Stimulated activated CD4-positive, alpha-beta T cell treated with anti-CD3 and anti-CD28 coated beads, Interleukin-1b, Interleukin-23, amount 100 ng/mL, for 48 hours (primary cell): Measurements from ENCODE around the gene IL10.
"Not testable (repeated sequence)": the region's sequence is repeated elsewhere in the genome, so short reads cannot be mapped to it uniquely, and the experiment has no call there.

Experiments
- DNase-seq: peaks from one replicate; pipeline ENCODE4 v3.0.0-alpha.2; 2020

IL10 gene

GRCh38 chr1:206762741-206763364 lies 9.4 kb downstream of the IL10 start:
- not testable (repeated sequence) for DNase-seq

- no peak for DNase-seq
These were observed 11.0 kb downstream of the IL10 start for GRCh38 chr1:206761159-206761768.

GRCh38 chr1:206760590-206760989 lies 11.7 kb downstream of the IL10 start:
- DNase-seq = no peak

GRCh38 chr1:206757524-206758266 lies 14.6 kb downstream of the IL10 start:
- peak; percentile 47 for DNase-seq

GRCh38 chr1:206754011-206754410 lies 18.3 kb downstream of the IL10 start:
- DNase-seq = no peak

GRCh38 chr1:206753141-206753540 lies 19.2 kb downstream of the IL10 start:
- no peak for DNase-seq

DNA sequence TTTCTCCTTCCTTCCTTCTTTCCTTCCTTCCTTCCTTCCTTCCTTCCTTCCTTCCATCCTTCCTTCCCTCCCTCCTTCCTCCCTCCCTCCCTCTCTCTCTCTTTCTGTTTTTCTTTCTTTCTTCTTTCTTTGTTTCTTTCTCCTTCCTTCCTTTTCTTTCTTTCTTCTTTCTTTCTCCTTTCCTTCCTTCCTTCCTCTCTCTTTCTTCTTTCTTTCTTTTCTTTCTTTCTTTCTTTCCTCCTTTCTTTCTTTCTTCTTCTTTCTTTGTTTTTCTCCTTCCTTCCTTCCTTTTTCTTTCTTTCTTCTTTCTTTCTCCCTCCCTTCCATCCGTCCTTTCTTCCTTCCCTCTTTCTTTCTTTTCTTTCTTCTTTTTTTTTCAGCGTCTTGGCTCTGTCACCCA lies 19.8 kb downstream of the IL10 start:
- no peak for DNase-seq

DNA sequence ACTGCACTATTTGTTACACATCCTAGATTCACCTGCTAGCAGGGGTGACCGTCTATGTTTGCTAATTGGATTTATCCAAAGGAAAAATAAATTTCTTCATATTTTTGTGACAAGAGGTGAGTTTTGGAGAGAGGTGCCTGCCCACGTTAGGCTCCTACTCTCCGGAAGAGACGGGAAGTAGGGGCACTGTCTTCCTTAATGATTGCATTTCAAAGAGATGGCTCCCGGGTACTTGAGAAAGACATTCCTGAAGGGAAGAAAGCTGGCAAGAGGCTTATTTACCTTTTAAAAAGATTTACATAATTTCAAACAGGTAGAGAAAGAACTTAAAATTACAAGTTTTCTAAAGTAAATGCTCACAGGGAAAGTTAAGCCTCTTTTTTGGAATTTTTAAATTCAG lies 20.4 kb downstream of the IL10 start:
- DNase-seq = no peak

DNA sequence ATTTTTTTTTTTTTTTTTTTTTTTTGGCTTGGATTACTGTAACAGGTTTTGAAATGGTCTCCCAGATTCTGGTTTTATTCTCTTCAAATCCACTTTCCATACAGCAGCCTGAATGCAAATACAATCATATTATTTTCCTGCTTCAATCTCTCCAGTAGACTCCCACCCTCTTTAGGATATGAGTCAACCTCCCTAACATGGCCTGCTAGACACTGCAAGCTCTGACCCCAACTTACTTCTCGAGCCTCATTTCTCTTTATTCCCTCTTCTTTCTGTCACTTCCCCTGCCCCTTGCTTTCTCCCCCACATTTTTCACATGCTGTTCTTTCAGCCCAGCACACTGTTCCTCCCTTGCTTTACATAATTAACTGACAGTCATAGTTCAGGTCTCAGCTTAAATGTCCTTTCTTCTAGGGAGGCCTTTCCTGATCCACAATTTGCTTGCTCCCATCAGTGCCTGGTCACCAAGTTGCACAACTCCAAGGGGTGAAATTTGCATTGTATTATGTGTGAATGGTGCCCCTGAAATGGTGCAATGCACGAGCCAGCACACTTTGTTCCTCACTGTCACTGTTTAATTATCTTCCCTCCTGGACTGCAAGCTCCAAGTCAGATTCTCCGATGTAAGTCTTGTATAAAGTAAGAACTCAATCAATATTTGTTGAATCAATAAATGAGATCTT lies 23.8 kb downstream of the IL10 start:
- no peak for DNase-seq

DNA sequence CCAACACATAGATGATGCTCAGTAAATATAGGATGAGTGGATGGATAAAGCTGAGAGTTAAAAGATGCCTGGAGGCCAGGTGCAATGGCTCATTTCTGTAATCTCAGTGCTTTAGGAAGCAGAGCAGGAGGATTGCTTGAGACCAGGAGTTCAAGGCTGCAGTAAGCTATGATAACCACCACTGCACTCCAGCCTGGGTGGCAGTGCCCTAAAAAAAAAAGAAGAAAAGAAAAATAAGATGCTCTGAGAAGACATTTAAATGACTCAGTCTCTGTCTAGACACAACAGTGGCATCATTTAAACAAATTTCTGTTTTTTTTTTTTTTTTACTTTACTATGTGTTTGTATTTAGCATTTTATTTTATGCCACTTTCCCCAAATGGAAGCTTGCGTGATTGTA lies 27.0 kb downstream of the IL10 start:
- no peak for DNase-seq

- DNase-seq = no peak
These were observed 27.6 kb downstream of the IL10 start for GRCh38 chr1:206744683-206745082.

DNA sequence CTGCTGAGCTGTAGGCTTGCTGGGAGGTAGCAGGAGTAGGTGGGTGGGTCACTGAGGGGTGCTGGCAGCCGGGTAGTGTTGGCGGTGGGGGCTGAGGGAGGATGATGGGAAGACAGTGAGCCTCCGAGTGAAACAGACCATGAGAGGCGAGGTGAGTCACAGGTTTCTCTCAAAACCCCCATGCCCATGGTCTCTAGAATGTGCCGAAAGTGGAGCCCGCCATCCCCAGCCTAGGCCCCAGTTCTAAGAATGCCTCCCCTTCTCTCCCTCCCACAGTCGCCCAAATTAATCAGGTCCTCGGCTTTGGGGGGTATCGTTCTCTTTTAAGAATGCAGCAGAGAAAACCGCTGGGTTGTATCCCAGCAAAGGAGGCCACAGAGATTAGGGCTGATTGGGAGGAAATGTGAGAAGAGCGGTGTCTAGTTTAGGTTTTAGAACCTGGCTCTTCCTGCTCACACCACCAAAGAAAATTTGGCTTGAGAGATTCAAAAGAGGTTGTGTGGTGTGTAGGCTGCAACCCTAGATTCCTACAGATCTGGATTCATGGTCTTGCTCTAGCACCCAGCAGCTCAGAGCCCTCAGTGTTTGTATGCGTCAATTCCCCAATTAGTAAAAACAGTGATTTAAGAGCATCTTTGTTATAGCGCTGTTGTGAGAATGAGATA lies 29.4 kb downstream of the IL10 start:
- DNase-seq = no peak

GRCh38 chr1:206741142-206741701 lies 31.1 kb downstream of the IL10 start:
- DNase-seq = no peak

DNA sequence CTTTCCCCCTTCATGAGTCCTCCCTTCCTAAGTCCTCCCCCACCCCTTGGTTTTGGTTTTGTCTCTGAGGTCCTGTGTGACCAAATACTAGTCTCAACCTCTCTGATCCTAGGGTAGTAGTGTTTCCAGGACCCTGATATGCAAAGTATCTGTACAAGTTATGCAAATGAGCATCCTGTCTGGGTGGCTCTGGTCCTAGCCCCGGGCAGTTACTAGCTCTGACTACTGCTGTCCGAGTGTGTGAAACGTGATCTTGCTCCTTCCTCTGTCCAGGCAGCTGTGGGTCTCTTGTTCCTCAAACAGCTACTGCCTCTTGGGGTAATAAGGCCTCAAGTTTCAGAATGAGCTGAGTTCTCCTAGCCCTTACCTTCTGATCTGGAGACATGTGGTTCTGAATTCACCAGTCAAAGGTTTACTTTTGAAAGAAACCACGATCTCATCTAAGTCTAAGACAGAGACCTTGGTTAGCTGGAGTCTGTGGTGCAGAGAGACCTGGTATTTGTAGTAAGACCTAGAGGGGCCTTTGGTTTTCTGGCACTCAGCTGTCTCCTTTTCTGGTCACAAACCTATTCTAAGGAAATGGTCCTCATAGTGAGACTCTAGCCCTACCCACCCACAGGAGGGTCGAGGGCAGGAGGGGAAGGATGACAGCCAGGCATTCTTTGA lies 32.8 kb downstream of the IL10 start:
- DNase-seq = peak; percentile 49

GRCh38 chr1:206738370-206739366 lies 33.6 kb downstream of the IL10 start:
- DNase-seq = no peak

DNA sequence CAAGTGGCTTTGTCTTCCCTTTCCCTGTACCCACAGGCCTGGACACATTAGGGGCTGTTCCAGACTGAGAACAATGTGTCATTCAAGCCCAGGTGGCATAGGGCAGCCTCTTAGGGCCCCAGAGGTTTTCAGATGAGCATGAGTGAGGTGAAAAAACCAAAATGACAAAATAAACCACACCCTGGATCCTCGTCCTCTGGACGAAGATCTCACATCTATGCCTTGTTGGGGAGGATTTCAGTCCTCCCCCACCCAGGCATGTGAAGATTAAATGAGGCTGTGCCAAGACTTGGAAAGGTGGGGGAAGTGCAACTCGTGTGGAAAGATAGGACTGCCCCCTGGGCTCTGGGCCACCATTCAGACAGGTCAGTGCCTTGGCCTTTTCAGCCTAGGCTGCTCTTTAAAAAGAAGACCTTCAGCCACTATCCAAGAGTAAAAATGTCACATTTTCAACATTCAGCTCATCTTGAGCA lies 34.5 kb downstream of the IL10 start:
- DNase-seq = peak; percentile 35

- DNase-seq = peak; percentile 26
These were observed 35.2 kb downstream of the IL10 start for GRCh38 chr1:206736878-206737728.

GRCh38 chr1:206735553-206736031 lies 36.7 kb downstream of the IL10 start:
- DNase-seq = no peak

DNA sequence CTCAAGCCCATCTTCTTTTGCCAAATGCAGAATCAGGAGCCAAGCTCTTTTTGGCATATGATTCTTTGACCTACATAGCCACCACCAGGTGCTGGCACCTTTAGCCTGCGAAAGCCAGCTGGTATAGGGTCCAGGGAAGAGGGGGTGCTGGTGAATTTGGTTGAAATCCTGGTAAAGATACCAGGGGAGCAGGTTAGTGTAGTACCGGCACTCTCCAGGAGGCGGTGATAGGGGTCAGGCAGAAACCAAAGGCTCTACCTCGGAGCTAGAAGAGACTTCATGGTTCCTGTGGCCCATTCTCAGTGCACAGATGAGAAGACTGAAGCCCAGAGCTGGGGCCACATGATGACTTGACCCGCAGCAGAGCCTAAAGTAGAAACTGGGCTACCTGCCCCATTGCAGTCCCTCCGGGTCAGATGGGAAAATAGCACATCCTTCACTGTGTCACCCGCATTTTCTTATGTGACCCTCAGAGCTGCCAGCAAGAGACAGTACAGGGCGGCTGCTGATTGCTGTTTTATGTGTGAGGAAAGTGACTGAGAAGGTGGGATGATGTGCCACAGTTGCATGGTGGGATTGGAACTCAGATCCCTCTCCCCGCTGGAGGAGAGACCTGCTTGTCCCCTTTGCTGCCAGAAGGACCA lies 37.7 kb downstream of the IL10 start:
- peak; percentile 67 for DNase-seq
